H7 (cell line): ENCODE results near the gene GARIN1A. TPM values are rescaled to one million over a fixed set of nuclear protein-coding genes. Genes with fewer than 3 reads are reported as not detected.

Source experiments
- DNase-seq: peaks from one replicate; pipeline ENCODE4 v3.0.0; 2012
- H3K27me3 ChIP-seq: 2 replicates; pipeline ENCODE4 v1.6.0; 2011; ENCODE audit warnings: mild to moderate bottlenecking, low read length; ENCODE audit not compliant: control insufficient read depth, insufficient read depth
- H3K36me3 ChIP-seq: replicated peaks from 2 replicates; pipeline ENCODE4 v1.5.1; 2011; ENCODE audit warnings: low read length; ENCODE audit not compliant: control insufficient read depth, insufficient read depth
- H3K4me3 ChIP-seq: 2 replicates; pipeline ENCODE4 v1.5.1; 2011; ENCODE audit warnings: low read depth, mild to moderate bottlenecking, control low read depth, low read length, moderate library complexity; ENCODE audit not compliant: insufficient read depth
- total RNA-seq: library from RNA; depleted of rRNA; stranded (reverse); fragments of >200 nt; shearing (Covaris generic); gene quantifications from 2 replicates; pipeline ENCODE4 v1.2.3, GENCODE V29; 2014

Gene GARIN1A
- total RNA-seq, 1 experiment from 2014 or later, result not detected

GRCh38 chr7:128693373-128694015 lies 21.4 kb downstream of the GARIN1A start:
- no peaks in the 10 kb centered on the region for H3K36me3 ChIP-seq
- no peak for DNase-seq
- no peak overlapping the region for H3K4me3 ChIP-seq
- peaks cover 5% of the 10 kb centered on the region for H3K27me3 ChIP-seq

- no peak for DNase-seq
- Histone ChIP-seq H3K36me3 (no peaks in the 10 kb centered on the region), H3K4me3 (no peak overlapping the region), H3K27me3 (peaks cover 5% of the 10 kb centered on the region)
Measured at GRCh38 chr7:128694738-128695137, 22.6 kb downstream of the GARIN1A start.

DNA sequence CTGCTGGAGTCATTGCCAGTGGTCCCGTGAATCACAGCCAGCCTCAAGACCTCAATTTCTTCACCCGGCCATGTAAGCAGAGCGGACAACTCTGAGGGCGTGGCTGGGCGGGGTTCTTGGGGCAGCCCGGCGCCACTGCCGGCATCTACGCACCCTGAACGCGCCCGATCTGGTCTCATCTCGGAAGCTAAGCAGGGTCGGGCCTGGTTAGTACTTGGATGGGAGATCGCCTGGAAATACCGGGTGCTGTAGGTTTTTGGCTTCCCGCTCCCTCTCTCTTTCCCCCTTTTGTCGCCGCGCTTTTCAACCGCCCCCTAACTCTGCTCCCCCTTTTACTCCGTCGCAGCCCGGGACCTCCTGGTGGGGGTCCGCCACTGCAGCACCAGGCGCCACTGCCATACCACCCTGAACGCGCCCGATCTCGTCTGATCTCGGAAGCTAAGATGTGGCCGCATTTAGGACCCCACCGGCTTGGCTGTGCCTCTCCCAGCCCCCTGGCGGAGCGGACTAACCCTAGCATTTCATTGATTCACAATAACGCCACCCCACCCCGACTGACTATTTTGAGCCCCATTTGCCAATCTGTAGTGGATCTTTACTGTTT lies 25.3 kb downstream of the GARIN1A start:
- peak overlapping the region; percentile 48 for H3K4me3 ChIP-seq
- peaks cover 5% of the 10 kb centered on the region for H3K27me3 ChIP-seq
- no peaks in the 10 kb centered on the region for H3K36me3 ChIP-seq
- peak; percentile 89 for DNase-seq

- DNase-seq, result no peak
- Histone ChIP-seq H3K4me3 (no peak overlapping the region), H3K36me3 (no peaks in the 10 kb centered on the region), H3K27me3 (peaks cover 5% of the 10 kb centered on the region)
Measured at GRCh38 chr7:128699196-128699712, 27.2 kb downstream of the GARIN1A start.

- no peak for DNase-seq
- no peak overlapping the region for H3K4me3 ChIP-seq
- H3K36me3 ChIP-seq, result no peaks in the 10 kb centered on the region
- peaks cover 5% of the 10 kb centered on the region for H3K27me3 ChIP-seq
Measured at GRCh38 chr7:128699895-128700294, 27.8 kb downstream of the GARIN1A start.

DNA sequence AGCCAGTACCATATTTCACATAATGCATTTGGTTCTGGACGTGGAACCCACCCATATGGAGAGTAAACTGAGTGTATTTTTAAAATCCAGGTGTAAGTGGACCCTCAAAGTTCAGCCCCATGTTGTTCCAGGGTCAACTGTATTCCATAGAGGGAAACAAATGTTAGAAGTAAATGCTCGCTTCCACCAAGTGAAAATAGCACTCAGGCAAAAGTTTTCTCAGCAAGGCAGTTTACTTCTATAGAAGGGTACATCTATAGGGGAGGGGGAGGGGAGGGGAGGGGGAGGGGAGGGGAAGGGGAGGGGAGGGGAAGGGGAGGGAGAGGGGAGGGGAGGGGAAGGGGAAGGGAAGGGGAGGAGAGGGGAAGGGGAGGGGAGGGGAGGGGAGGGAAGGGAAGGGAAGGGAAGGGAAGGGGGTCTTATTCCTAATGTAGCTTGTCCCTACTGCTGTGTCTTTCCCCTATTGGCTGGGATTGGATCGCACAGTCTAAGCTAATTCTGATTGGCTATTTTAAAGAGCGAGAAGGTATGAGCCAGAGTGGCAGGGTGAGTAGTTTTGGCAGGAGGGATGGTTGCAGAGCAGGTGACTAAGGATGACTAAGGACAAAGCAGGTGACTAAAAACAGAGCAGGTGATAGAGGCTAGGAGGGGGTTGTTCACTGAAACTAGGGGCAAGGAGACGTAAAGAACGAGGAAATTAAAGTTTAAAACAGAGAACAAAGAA lies 29.1 kb downstream of the GARIN1A start:
- peaks cover 5% of the 10 kb centered on the region for H3K27me3 ChIP-seq
- no peak overlapping the region for H3K4me3 ChIP-seq
- DNase-seq, result no peak
- H3K36me3 ChIP-seq, result no peaks in the 10 kb centered on the region

- no peaks in the 10 kb centered on the region for H3K27me3 ChIP-seq
- no peak overlapping the region for H3K4me3 ChIP-seq
- no peaks in the 10 kb centered on the region for H3K36me3 ChIP-seq
Measured at GRCh38 chr7:128703609-128704241, 31.6 kb downstream of the GARIN1A start.

DNA sequence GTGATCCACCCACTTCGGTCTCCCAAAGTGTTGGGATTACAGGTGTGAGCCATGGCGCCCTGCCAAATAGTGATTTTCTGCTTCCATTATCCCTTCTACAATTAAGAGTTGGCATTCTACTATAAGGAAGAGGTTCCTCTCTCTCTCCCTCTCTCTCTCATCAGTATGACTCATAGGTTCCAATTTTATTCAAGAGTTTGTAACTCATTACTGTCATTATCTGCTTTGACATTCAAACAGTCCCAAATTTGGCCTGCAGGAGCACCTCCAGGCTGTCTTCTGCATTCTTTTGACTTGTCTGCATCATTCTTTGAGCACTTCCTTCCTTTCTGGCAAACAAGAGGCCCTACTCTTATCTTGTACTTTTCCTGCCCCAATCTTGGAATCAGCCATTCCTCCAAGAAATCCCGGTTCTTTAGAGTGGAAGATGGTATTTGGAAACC lies 33.8 kb downstream of the GARIN1A start:
- H3K27me3 ChIP-seq, result no peaks in the 10 kb centered on the region
- no peak overlapping the region for H3K4me3 ChIP-seq
- no peaks in the 10 kb centered on the region for H3K36me3 ChIP-seq
- no peak for DNase-seq

More at GRCh38 chr7:128703609-128704241, 31.6 kb downstream of the GARIN1A start:
- no peak for DNase-seq

GRCh38 chr7:128707752-128708151 lies 35.7 kb downstream of the GARIN1A start:
- DNase-seq, result no peak
- Histone ChIP-seq H3K27me3 (no peaks in the 10 kb centered on the region), H3K36me3 (no peaks in the 10 kb centered on the region), H3K4me3 (no peak overlapping the region)

- DNase-seq, result peak; percentile 47
- Histone ChIP-seq H3K27me3 (no peaks in the 10 kb centered on the region), H3K4me3 (no peak overlapping the region), H3K36me3 (no peaks in the 10 kb centered on the region)
Measured at GRCh38 chr7:128708235-128708634, 36.1 kb downstream of the GARIN1A start.

GRCh38 chr7:128708824-128709223 lies 36.7 kb downstream of the GARIN1A start:
- H3K36me3 ChIP-seq, result no peaks in the 10 kb centered on the region
- peak; percentile 34 for DNase-seq
- H3K27me3 ChIP-seq, result no peaks in the 10 kb centered on the region
- no peak overlapping the region for H3K4me3 ChIP-seq

GRCh38 chr7:128710481-128710880 lies 38.4 kb downstream of the GARIN1A start:
- H3K4me3 ChIP-seq, result no peak overlapping the region
- no peaks in the 10 kb centered on the region for H3K27me3 ChIP-seq
- DNase-seq, result no peak
- no peaks in the 10 kb centered on the region for H3K36me3 ChIP-seq

GRCh38 chr7:128713794-128714193 lies 41.7 kb downstream of the GARIN1A start:
- no peak overlapping the region for H3K4me3 ChIP-seq
- DNase-seq, result no peak
- H3K36me3 ChIP-seq, result no peaks in the 10 kb centered on the region
- H3K27me3 ChIP-seq, result no peaks in the 10 kb centered on the region

DNA sequence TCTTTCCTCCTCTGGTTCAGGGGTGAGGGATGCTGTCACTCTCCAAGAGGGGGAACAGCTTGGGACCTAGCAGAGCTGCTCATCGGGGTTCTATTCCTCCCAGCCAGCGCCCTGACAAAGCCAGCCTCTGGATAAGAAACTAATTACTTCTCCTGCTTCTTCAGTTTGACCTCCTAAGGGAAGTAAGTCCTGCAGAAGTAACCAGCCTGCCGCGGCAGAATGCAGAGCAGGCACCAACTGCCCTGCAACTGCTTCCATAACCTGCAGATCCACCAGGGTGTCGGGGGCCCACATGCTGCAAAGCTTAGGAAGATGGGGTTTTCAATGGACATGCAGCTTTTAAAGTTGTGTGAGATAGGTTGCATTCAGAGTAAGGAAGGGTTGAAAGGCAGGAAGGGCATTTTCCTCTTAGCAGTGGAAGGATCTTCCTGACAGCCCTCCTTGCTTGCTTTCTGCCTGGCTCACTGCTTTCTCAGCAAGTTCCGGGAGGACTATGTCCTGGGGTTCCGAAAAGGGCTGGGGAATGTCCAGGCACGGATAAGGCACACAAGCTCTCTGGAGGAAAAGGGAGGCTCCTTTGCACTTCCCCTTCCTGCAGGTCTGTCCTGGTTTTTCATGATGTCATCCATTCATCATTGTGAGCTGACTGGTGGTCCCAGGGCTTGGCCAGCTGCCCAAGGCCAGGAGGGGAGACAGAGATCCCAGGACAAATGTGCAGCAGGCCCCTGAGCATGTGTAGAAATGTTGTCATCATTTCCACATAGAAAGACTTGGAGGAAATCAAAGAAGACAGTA lies 42.8 kb downstream of the GARIN1A start:
- no peaks in the 10 kb centered on the region for H3K36me3 ChIP-seq
- no peak overlapping the region for H3K4me3 ChIP-seq
- H3K27me3 ChIP-seq, result no peaks in the 10 kb centered on the region
- no peak for DNase-seq
